HCT116 (cell line): ENCODE results near the gene SEMA4B. TPM values are rescaled to one million over a fixed set of nuclear protein-coding genes. Genes with fewer than 3 reads are reported as not detected.

Source experiments
- ATAC-seq: fragments of 200-7000 bp; cut with Tn5 transposase; 2 replicates; pipeline ENCODE4 v1.9.1; 2020; ENCODE audit warnings: mild to moderate bottlenecking, moderate library complexity
- BruUV-seq: library from RNA; stranded (reverse); fragments of 400-500 nt; replicated peaks from 2 replicates; lab custom pipeline; 2021; lab: Mats Ljungman, UMichigan
- CTCF ChIA-PET: fragments of 300-600 bp; sonication (Branson Sonifier 250); formaldehyde crosslinking; loops from one replicate; lab custom pipeline; 2021; ENCODE audit warnings: antibody characterized with exemption; lab: Charles Lee
- POLR2A ChIA-PET: fragments of 300-600, 350-600 bp; sonication (Branson Sonifier 250); formaldehyde crosslinking; loops from one replicate; lab custom pipeline; 2021; ENCODE audit warnings: antibody characterized with exemption; lab: Charles Lee
- RAD21 ChIA-PET, 2 experiments: fragments of 300-600 bp; sonication (Branson Sonifier 250); formaldehyde crosslinking; loops; one replicate each; lab custom pipeline; 2023; ENCODE audit warnings: low total read pairs in 2 of 2; ENCODE audit not compliant: uncharacterized antibody in 2 of 2, unreplicated experiment in 2 of 2, low non-redundant PET in 1 of 2; lab: Charles Lee
- DNase-seq: peaks from one replicate; pipeline ENCODE4 v3.0.0-alpha.2; 2010; ENCODE audit warnings: low read depth, low spot score
- H2AFZ ChIP-seq: fragments of 200-600 bp; shearing (Covaris generic), sonication (generic); 2 replicates; pipeline ENCODE4 v1.6.1; 2017; ENCODE audit warnings: low read depth, mixed run types, mixed read lengths, antibody characterized with exemption, low read length; ENCODE audit not compliant: poor library complexity, severe bottlenecking
- H3K27ac ChIP-seq: 2 replicates; pipeline ENCODE4 v1.5.1; 2012; ENCODE audit warnings: low read depth, low read length
- H3K27me3 ChIP-seq: fragments of 200-600 bp; sonication (generic); 2 replicates; pipeline ENCODE4 v1.6.1; 2016; ENCODE audit warnings: mixed run types, low read length, mixed read lengths; ENCODE audit not compliant: insufficient read depth
- H3K36me3 ChIP-seq, 2 experiments: fragments of 200-500 bp in 1 of 2; fragments of 200-600 bp in 1 of 2; sonication (Bioruptor generic) in 1 of 2; sonication (generic) in 1 of 2; 2 replicates each; pipeline versions ENCODE4 v1.5.1 to v1.6.1; 2014 to 2016; ENCODE audit warnings: low read length in 2 of 2, inconsistent platforms in 1 of 2, mixed read lengths in 1 of 2, mixed run types in 1 of 2; ENCODE audit not compliant: insufficient read depth in 2 of 2, control insufficient read depth in 1 of 2
- H3K4me1 ChIP-seq, 2 experiments: fragments of 200-600 bp in 1 of 2; sonication (generic) in 1 of 2; 2 replicates each; pipeline versions ENCODE4 v1.5.1 to v1.6.1; 2012 to 2017; ENCODE audit warnings: low read length in 2 of 2, inconsistent platforms in 1 of 2, mild to moderate bottlenecking in 1 of 2, mixed read lengths in 1 of 2, mixed run types in 1 of 2, moderate library complexity in 1 of 2; ENCODE audit not compliant: insufficient read depth in 2 of 2, control insufficient read depth in 1 of 2
- H3K4me2 ChIP-seq: fragments of 200-600 bp; sonication (generic); 2 replicates; pipeline ENCODE4 v1.6.1; 2017; ENCODE audit warnings: mixed run types, low read length, mixed read lengths
- H3K4me3 ChIP-seq, 2 experiments: fragments of 200-600 bp in 1 of 2; sonication (generic) in 1 of 2; replicated peaks in 1 of 2; 2 replicates each; pipeline ENCODE4 v1.5.1; 2011 to 2016; ENCODE audit warnings: low read length in 2 of 2, control low read depth in 1 of 2, low read depth in 1 of 2, mild to moderate bottlenecking in 1 of 2, mixed read lengths in 1 of 2, mixed run types in 1 of 2
- H3K79me2 ChIP-seq: fragments of 200-600 bp; sonication (generic); 2 replicates; pipeline ENCODE4 v1.6.1; 2017; ENCODE audit warnings: mild to moderate bottlenecking, mixed run types, low read length, moderate library complexity, mixed read lengths; ENCODE audit not compliant: insufficient read depth
- H3K9ac ChIP-seq: fragments of 200-600 bp; sonication (generic); 2 replicates; pipeline ENCODE4 v1.6.1; 2016; ENCODE audit warnings: low read length, mixed read lengths
- H3K9me2 ChIP-seq: fragments of 200-600 bp; sonication (generic), shearing (Covaris generic); 2 replicates; pipeline ENCODE4 v1.6.1; 2017; ENCODE audit warnings: mixed run types, mild to moderate bottlenecking, moderate library complexity; ENCODE audit not compliant: insufficient read depth
- H3K9me3 ChIP-seq, 2 experiments: fragments of 200-500 bp in 1 of 2; fragments of 200-600 bp in 1 of 2; sonication (Bioruptor generic) in 1 of 2; sonication (generic) in 1 of 2; 2 replicates each; pipeline ENCODE4 v1.6.1; 2014 to 2017; ENCODE audit warnings: low read length in 2 of 2, mixed read lengths in 2 of 2, inconsistent platforms in 1 of 2, low read depth in 1 of 2, mild to moderate bottlenecking in 1 of 2, mixed run types in 1 of 2, moderate library complexity in 1 of 2; ENCODE audit not compliant: control insufficient read depth in 1 of 2, insufficient read depth in 1 of 2
- H4K20me1 ChIP-seq: fragments of 200-600 bp; sonication (generic), shearing (Covaris generic); 2 replicates; pipeline ENCODE4 v1.6.1; 2017; ENCODE audit warnings: mixed run types, mild to moderate bottlenecking, moderate library complexity; ENCODE audit not compliant: insufficient read depth
- CBX3 ChIP-seq: IDR thresholded peaks from 2 replicates; pipeline ENCODE4 v1.6.1; 2012; ENCODE audit warnings: low read depth
- EGR1 ChIP-seq: IDR thresholded peaks from 2 replicates; pipeline ENCODE4 v1.6.1; 2012; ENCODE audit warnings: low read depth
- ELF1 ChIP-seq: IDR thresholded peaks from 2 replicates; pipeline ENCODE4 v1.6.1; 2012; ENCODE audit warnings: low read depth, borderline replicate concordance
- EZH2phosphoT487 ChIP-seq: fragments of 200-600 bp; IDR thresholded peaks from 2 replicates; pipeline ENCODE4 v1.6.1; 2018; ENCODE audit warnings: antibody characterized with exemption, borderline replicate concordance
- FOSL1 ChIP-seq: IDR thresholded peaks from 2 replicates; pipeline ENCODE4 v1.6.1; 2012; ENCODE audit warnings: low read depth
- POLR2A ChIP-seq: IDR thresholded peaks from 2 replicates; pipeline ENCODE4 v1.7.0; 2011; ENCODE audit warnings: borderline replicate concordance; ENCODE audit not compliant: insufficient read depth, insufficient read length; ENCODE audit errors: extremely low read depth
- POLR2AphosphoS5 ChIP-seq: IDR thresholded peaks from 2 replicates; pipeline ENCODE4 v1.6.1; 2011; ENCODE audit warnings: mild to moderate bottlenecking, low read depth, low read length, moderate library complexity
- RAD21 ChIP-seq: IDR thresholded peaks from 2 replicates; pipeline ENCODE4 v1.6.1; 2012; ENCODE audit warnings: low read depth, mild to moderate bottlenecking
- SRF ChIP-seq: IDR thresholded peaks from 2 replicates; pipeline ENCODE4 v1.6.1; 2012; ENCODE audit warnings: low read depth
- YY1 ChIP-seq: IDR thresholded peaks from 2 replicates; pipeline ENCODE4 v1.6.1; 2011; ENCODE audit warnings: low read length, low read depth, moderate library complexity, mild to moderate bottlenecking; ENCODE audit not compliant: insufficient replicate concordance; ENCODE audit errors: extremely low read depth
- intact Hi-C: fragments of 100-400 bp; cut with micrococcal nuclease; formaldehyde crosslinking; loops from 2 replicates; pipeline ENCODE4 v1.10.0; 2022
- total RNA-seq: library from RNA; stranded (reverse); gene quantifications from one replicate; pipeline ENCODE4 v1.2.1, GENCODE V29; 2021; ENCODE audit not compliant: unreplicated experiment
- TF ChIP-seq, protein P1 (sequence below): IDR thresholded peaks from 2 replicates; pipeline ENCODE4 v1.6.1; 2012
- TF ChIP-seq, protein P2 (sequence below): IDR thresholded peaks from 2 replicates; pipeline ENCODE4 v1.6.1; 2012; ENCODE audit warnings: low read depth
- TF ChIP-seq, protein P3 (sequence below): IDR thresholded peaks from 2 replicates; pipeline ENCODE4 v1.6.1; 2012

The SEMA4B gene
- total RNA-seq, 1 experiment from 2014 or later = 98.6 TPM

DNA sequence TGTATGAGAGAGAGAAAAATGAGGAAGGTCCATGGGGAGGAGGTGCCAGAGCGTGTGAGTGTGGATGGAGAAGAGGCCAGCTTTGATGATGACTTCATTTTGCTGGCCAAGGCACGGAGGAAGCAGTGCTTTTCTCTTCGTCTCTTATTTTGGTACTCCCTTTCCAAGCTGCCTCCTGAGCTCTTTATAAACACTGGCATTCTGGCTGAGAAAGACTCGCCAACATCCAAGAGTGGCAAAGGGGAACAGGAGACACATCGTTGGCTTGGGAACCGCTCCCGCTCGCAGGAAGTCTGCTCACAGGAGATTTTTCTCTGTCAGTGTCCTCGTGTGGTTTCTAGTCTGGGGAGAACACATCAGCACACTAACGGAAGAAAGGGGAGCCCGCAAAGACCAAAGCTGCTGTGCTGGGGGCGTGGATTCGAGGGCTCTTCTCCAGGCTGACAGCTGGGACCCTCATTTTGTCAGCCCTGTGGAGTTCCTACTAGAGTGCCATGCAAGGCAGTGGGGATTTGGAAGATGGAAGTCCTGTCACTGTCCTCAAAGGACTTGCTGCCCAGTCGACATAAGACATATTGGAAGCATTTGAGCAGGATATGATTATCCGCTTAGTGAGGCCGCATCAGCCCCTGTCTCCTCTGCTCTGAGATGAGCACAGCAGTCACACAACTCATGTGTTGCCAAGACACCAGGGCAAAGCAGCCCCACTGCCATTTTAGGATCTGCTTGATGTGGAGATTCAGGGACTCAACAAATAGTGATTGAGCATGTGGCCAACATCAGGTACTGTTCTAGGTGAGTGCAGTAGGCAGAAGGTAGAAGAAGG is 8.0 kb upstream of the SEMA4B start:
- ChIA-PET RAD21 (no interaction called here), POLR2A (interaction anchor here (0.6 kb wide), 1 partner anchor 195 kb away, joined by 5 read pairs; the partner anchor contains the start of gene IQGAP1), CTCF (no interaction called here)
- Histone ChIP-seq H3K4me3 (no peak overlapping the region), H3K9ac (no peak overlapping the region), H4K20me1 (no peaks in the 10 kb centered on the region), H3K4me2 (no peak overlapping the region), H3K9me2 (no peaks in the 10 kb centered on the region), H2AFZ (no peak overlapping the region), H3K4me1 (peaks cover 27 to 54% of the 10 kb centered on the region in 2 experiments), H3K36me3 (no peaks in the 10 kb centered on the region), H3K9me3 (no peaks in the 10 kb centered on the region), H3K27me3 (no peaks in the 10 kb centered on the region), H3K27ac (peak overlapping the region; percentile 56; the same call in 1 of the 2 replicates), H3K79me2 (peaks cover 2% of the 10 kb centered on the region; the same call in 1 of the 2 replicates)
- TF ChIP-seq POLR2A (no peak), EZH2phosphoT487 (no peak), POLR2AphosphoS5 (peak; percentile 4; the same call in 1 of the 2 replicates)
- TF ChIP-seq, protein P1, sequence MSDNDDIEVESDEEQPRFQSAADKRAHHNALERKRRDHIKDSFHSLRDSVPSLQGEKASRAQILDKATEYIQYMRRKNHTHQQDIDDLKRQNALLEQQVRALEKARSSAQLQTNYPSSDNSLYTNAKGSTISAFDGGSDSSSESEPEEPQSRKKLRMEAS = no peak
- intact Hi-C loops = no loop called here
- no TSS peak for BruUV-seq
- no peak for ATAC-seq
- DNase-seq = no peak

DNA sequence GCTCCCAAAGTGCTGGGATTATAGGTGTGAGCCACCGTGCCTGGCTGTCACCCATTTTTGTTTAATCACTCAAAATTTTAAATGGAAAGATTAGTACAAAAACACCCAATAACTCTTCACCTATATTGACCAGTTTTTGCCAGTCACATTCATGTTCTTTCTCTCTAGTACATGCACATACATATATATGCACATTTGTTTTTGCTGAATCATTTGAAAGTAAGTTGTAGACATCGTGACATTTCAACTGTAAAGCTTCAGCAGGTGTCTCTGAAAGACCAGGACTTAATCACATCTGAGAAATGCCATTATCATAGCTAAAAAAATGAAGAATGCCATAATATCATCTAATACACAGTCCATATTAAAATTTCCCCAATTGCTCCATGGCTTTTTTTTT is 6.5 kb upstream of the SEMA4B start:
- Histone ChIP-seq H3K4me1 (peaks cover 29 to 57% of the 10 kb centered on the region in 2 experiments), H3K4me2 (no peak overlapping the region), H3K9me2 (no peaks in the 10 kb centered on the region), H3K4me3 (no peak overlapping the region), H3K36me3 (no peaks in the 10 kb centered on the region), H2AFZ (no peak overlapping the region), H4K20me1 (no peaks in the 10 kb centered on the region), H3K9ac (no peak overlapping the region), H3K79me2 (peaks cover 2% of the 10 kb centered on the region; the same call in 1 of the 2 replicates), H3K27ac (no peak overlapping the region), H3K9me3 (no peaks in the 10 kb centered on the region), H3K27me3 (no peaks in the 10 kb centered on the region)
- DNase-seq (no peak), ATAC-seq (no peak)
- intact Hi-C loops = no loop called here
- RAD21 ChIA-PET = no interaction called here
- POLR2A ChIA-PET = no interaction called here
- CTCF ChIA-PET = no interaction called here
- BruUV-seq = no TSS peak
- TF ChIP-seq, protein P2, sequence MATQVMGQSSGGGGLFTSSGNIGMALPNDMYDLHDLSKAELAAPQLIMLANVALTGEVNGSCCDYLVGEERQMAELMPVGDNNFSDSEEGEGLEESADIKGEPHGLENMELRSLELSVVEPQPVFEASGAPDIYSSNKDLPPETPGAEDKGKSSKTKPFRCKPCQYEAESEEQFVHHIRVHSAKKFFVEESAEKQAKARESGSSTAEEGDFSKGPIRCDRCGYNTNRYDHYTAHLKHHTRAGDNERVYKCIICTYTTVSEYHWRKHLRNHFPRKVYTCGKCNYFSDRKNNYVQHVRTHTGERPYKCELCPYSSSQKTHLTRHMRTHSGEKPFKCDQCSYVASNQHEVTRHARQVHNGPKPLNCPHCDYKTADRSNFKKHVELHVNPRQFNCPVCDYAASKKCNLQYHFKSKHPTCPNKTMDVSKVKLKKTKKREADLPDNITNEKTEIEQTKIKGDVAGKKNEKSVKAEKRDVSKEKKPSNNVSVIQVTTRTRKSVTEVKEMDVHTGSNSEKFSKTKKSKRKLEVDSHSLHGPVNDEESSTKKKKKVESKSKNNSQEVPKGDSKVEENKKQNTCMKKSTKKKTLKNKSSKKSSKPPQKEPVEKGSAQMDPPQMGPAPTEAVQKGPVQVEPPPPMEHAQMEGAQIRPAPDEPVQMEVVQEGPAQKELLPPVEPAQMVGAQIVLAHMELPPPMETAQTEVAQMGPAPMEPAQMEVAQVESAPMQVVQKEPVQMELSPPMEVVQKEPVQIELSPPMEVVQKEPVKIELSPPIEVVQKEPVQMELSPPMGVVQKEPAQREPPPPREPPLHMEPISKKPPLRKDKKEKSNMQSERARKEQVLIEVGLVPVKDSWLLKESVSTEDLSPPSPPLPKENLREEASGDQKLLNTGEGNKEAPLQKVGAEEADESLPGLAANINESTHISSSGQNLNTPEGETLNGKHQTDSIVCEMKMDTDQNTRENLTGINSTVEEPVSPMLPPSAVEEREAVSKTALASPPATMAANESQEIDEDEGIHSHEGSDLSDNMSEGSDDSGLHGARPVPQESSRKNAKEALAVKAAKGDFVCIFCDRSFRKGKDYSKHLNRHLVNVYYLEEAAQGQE = no peak
- TF ChIP-seq, protein P1 = no peak
- TF ChIP-seq POLR2A = no peak
- TF ChIP-seq, protein P3, sequence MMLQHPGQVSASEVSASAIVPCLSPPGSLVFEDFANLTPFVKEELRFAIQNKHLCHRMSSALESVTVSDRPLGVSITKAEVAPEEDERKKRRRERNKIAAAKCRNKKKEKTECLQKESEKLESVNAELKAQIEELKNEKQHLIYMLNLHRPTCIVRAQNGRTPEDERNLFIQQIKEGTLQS = no peak
- no peak for TF ChIP-seq SRF
- TF ChIP-seq CBX3 = no peak
- TF ChIP-seq ELF1 = no peak
- TF ChIP-seq YY1 = no peak
- no peak for TF ChIP-seq EGR1
- no peak for TF ChIP-seq RAD21
- no peak for TF ChIP-seq FOSL1
